ENCODE results near the gene FOLR2.

The FOLR2 gene

GRCh38 chr11:72228844-72229231 lies 12.2 kb downstream of the FOLR2 start:
- TF ChIP-seq CTCF (IDR thresholded peaks at IDR 0.05; ENCODE audit: insufficient read depth, missing control alignments): no peak
- no peak for DNase-seq (ENCODE audit: insufficient read length, low spot score)
- no peak for FAIRE-seq

- FAIRE-seq (no peak), DNase-seq (ENCODE audit: insufficient read length, low spot score) (no peak)
- no peak for TF ChIP-seq CTCF (IDR thresholded peaks at IDR 0.05; ENCODE audit: insufficient read depth, missing control alignments)
These were observed 12.8 kb downstream of the FOLR2 start for GRCh38 chr11:72229336-72229924.

GRCh38 chr11:72229925-72230763 lies 13.6 kb downstream of the FOLR2 start:
- TF ChIP-seq CTCF (IDR thresholded peaks at IDR 0.05; ENCODE audit: insufficient read depth, missing control alignments): no peak
- FAIRE-seq: no peak
- DNase-seq (ENCODE audit: insufficient read length, low spot score): no peak

- TF ChIP-seq CTCF (IDR thresholded peaks at IDR 0.05; ENCODE audit: insufficient read depth, missing control alignments): no peak
- FAIRE-seq (no peak), DNase-seq (ENCODE audit: insufficient read length, low spot score) (no peak)
These were observed 14.3 kb downstream of the FOLR2 start for GRCh38 chr11:72230764-72231365.

GRCh38 chr11:72231396-72232259 lies 15.0 kb downstream of the FOLR2 start:
- no peak for TF ChIP-seq CTCF (IDR thresholded peaks at IDR 0.05; ENCODE audit: insufficient read depth, missing control alignments)
- no peak for FAIRE-seq
- DNase-seq (ENCODE audit: insufficient read length, low spot score): no peak

GRCh38 chr11:72232260-72233055 lies 15.9 kb downstream of the FOLR2 start:
- FAIRE-seq: no peak
- DNase-seq (ENCODE audit: insufficient read length, low spot score): no peak
- TF ChIP-seq CTCF (IDR thresholded peaks at IDR 0.05; ENCODE audit: insufficient read depth, missing control alignments): no peak

Measured in D721Med (cell line).